Measurements from ENCODE around the gene NLN.
"Not testable (repeated sequence)": the region's sequence is repeated elsewhere in the genome, so short reads cannot be mapped to it uniquely, and the experiment has no call there.

NLN gene

GRCh38 chr5:65721720-65722574 lies at the start of gene NLN, which contains the start of gene SGTB:
TSS of gene NLN (plus strand) at chr5:65722205. CDS start at chr5:65722374, 169 bp downstream.
TSS of gene SGTB (minus strand) at chr5:65722109. CDS start at chr5:65720807, 1,302 bp downstream.
- peak; percentile 78 for DNase-seq (ENCODE audit: low read depth)

GRCh38 chr5:65672796-65673195 lies 49.2 kb upstream of the NLN start:
- DNase-seq (ENCODE audit: low read depth): no peak

- DNase-seq (ENCODE audit: low read depth): no peak
Observed at GRCh38 chr5:65674749-65675148, 47.3 kb upstream of the NLN start.

GRCh38 chr5:65676056-65676455 lies 45.9 kb upstream of the NLN start:
- not testable (repeated sequence) for DNase-seq (ENCODE audit: low read depth)

- no peak for DNase-seq (ENCODE audit: low read depth)
Observed at GRCh38 chr5:65682148-65682547, 39.9 kb upstream of the NLN start.

GRCh38 chr5:65693121-65693520 lies 28.9 kb upstream of the NLN start:
- DNase-seq (ENCODE audit: low read depth): no peak

- DNase-seq (ENCODE audit: low read depth): no peak
Observed at GRCh38 chr5:65695162-65695755, 26.7 kb upstream of the NLN start.

- DNase-seq (ENCODE audit: low read depth): no peak
Observed at GRCh38 chr5:65695896-65696295, 26.1 kb upstream of the NLN start.

- no peak for DNase-seq (ENCODE audit: low read depth)
Observed at GRCh38 chr5:65696892-65697291, 25.1 kb upstream of the NLN start.

GRCh38 chr5:65699338-65699737 lies 22.7 kb upstream of the NLN start:
- DNase-seq (ENCODE audit: low read depth): no peak

- DNase-seq (ENCODE audit: low read depth): no peak
Observed at GRCh38 chr5:65702036-65702435, 20.0 kb upstream of the NLN start.

GRCh38 chr5:65704621-65705239 lies 17.3 kb upstream of the NLN start:
- no peak for DNase-seq (ENCODE audit: low read depth)

GRCh38 chr5:65707663-65708062 lies 14.3 kb upstream of the NLN start:
- DNase-seq (ENCODE audit: low read depth): no peak

- DNase-seq (ENCODE audit: low read depth): no peak
Observed at GRCh38 chr5:65708145-65708544, 13.9 kb upstream of the NLN start.

GRCh38 chr5:65718576-65719310 lies 3.3 kb upstream of the NLN start:
- no peak for DNase-seq (ENCODE audit: low read depth)

GRCh38 chr5:65721050-65721719 lies 820 bp upstream of the NLN start:
- DNase-seq (ENCODE audit: low read depth): no peak

- no peak for DNase-seq (ENCODE audit: low read depth)
Observed at GRCh38 chr5:65722575-65723403, 784 bp downstream of the NLN start.

GRCh38 chr5:65727491-65728156 lies 5.6 kb downstream of the NLN start:
- no peak for DNase-seq (ENCODE audit: low read depth)

- no peak for DNase-seq (ENCODE audit: low read depth)
Observed at GRCh38 chr5:65728218-65728617, 6.2 kb downstream of the NLN start.

- no peak for DNase-seq (ENCODE audit: low read depth)
Observed at GRCh38 chr5:65730910-65731309, 8.9 kb downstream of the NLN start.

Data from stimulated activated CD4-positive, alpha-beta T cell treated with anti-CD3 and anti-CD28 coated beads, Interleukin-2, amount 100 ng/mL, for 4 hours (primary cell).